Measurements from ENCODE around the gene SYT8.

- no peak for TF ChIP-seq REST (IDR thresholded peaks at IDR 0.05; ENCODE audit: unreplicated experiment)
- TF ChIP-seq CTCF (conservative IDR thresholded peaks at IDR 0.05; ENCODE audit: low read depth in 2 of 2) = no peak
- TF ChIP-seq EZH2 (IDR thresholded peaks at IDR 0.05; ENCODE audit: low read depth, unreplicated experiment) = no peak
- TF ChIP-seq CREB1 (CRISPR knock-in tag; IDR thresholded peaks at IDR 0.05; ENCODE audit: low read depth) = no peak
- no peak for TF ChIP-seq POLR2AphosphoS5 (IDR thresholded peaks at IDR 0.05; ENCODE audit: low read depth)
- no peak for TF ChIP-seq EZH2phosphoT487 (IDR thresholded peaks at IDR 0.05; ENCODE audit: unreplicated experiment)
- no peak for TF ChIP-seq ZNF114 (CRISPR knock-in tag; IDR thresholded peaks at IDR 0.05)
- no peak for TF ChIP-seq JUNB (IDR thresholded peaks at IDR 0.05; ENCODE audit: unreplicated experiment)
Observed at GRCh38 chr11:1848640-1849430, 14.0 kb downstream of the SYT8 start.

Data from GM23338 (cell line).